HG02840 (cell line): ENCODE data around the gene PPP1R11.
"Not testable (repeated sequence)": the region's sequence is repeated elsewhere in the genome, so short reads cannot be mapped to it uniquely, and the experiment has no call there.

Experiments used
- ATAC-seq: cut with Tn5 transposase; IDR thresholded peaks from one replicate; pipeline ENCODE4 v1.9.1; 2021; ENCODE audit warnings: mild to moderate bottlenecking, moderate library complexity, moderate number of reproducible peaks; ENCODE audit not compliant: unreplicated experiment, low FRiP score

The PPP1R11 gene

DNA sequence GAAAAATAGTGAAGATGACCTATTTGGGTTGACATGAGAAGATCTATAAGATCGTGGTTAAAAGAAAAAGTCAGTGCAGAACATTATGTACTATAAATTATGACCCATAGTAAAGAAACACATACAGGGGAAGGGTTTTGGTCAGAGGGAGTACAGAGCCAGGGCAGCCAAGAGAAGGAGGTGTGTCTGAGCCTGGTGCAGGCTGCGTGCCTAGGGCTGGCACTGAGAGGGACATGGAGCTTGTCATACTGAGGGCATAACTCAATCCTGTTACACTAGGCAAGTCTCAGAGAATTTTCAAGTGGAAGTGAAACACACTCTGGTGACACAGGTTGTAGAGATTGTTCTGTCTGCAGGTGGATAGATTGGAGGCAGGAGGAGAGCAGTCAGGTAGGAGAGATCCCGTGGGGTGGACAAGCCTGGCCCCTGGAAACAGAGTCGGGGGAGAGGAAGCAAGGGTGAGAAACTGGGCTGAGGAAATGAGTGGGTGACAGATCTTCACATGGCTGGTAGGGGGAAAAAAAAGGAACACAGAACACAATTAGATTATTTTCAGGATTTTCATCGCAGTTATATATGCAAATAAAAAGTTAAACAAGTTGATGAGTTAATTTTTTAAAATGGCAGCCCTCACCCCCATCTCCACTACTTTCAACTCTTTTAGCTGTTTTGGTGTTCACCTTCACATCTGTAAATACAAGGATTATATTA is 27.1 kb downstream of the PPP1R11 start:
- no peak for ATAC-seq

DNA sequence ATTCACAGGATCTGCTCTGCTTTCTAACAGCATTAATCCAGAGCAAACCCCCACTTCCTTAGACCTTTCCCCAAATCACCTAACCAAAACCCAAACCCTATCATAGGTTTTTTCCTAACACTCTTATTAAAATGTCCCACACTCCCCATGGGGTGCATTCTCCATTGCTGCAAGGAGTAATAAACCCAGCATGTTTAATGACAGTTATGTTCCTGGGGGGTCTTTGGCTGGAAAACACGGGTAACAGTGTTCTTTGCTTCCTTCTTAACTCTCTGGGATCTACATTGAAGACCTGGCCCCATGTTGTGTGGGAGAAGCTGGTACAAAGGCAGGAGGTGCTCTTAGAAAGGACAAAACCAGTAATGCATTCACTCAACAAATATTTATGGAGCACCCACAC is 29.8 kb downstream of the PPP1R11 start:
- ATAC-seq: no peak

DNA sequence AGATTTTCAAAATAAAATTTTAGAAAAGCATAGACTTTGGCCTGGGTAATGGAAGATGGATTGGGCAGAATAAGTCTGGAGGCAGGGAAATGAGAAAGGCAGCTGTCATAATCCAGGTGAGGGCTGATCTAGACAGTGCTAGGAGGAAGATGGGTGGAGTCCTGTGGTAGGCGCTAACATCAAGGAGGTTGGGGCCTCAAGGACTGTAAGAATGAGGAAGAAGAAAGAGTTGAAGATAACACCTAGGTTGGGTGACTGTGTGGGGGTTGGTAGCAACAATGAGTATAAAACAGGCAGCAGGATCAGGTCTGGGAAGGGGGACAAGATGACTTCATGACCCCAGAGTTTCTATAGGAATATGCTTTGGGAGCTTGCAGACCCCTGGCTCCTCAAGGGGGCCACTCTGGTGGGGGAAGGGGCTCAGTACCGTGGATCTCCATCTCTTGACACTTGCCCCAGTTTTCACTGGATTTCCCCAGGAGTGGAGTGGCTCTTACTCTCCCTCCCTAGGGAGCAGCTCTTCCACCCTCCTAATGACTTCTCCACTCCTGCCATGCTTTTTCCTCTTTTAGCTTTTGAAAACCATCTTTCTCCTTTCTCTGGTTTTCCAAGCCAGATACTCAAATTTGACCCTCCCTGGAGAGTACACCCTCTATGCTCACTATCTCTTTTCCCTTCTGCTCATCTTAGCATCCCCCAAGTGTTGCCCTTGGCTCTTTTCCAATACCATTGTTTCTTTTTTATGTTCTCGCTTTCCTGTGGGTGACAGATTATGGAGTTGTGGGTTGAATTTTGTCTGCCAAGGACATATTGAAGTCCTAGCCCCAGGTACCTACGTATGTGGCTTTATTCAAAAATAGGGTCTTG is 31.1 kb downstream of the PPP1R11 start:
- no peak for ATAC-seq

DNA sequence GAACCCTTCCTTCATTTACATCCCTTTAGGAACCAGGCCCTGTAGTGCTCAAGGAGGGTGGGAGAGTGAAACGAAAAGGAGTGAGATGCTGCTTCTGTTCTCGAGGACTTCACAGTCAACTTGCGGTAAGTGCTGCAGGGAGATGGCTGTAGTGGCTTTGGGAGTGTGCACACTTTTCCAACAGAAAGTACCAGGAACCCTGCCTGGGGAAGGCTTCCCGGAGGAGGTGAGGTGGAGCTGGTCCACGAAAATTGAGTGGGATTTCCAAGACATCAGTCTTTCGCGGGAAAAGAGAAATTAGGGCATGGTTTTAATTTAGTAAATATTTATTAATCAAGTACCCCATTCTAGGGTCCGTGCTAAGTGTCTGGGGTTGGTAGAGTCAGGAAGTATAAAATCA is 33.2 kb downstream of the PPP1R11 start:
- ATAC-seq: no peak

DNA sequence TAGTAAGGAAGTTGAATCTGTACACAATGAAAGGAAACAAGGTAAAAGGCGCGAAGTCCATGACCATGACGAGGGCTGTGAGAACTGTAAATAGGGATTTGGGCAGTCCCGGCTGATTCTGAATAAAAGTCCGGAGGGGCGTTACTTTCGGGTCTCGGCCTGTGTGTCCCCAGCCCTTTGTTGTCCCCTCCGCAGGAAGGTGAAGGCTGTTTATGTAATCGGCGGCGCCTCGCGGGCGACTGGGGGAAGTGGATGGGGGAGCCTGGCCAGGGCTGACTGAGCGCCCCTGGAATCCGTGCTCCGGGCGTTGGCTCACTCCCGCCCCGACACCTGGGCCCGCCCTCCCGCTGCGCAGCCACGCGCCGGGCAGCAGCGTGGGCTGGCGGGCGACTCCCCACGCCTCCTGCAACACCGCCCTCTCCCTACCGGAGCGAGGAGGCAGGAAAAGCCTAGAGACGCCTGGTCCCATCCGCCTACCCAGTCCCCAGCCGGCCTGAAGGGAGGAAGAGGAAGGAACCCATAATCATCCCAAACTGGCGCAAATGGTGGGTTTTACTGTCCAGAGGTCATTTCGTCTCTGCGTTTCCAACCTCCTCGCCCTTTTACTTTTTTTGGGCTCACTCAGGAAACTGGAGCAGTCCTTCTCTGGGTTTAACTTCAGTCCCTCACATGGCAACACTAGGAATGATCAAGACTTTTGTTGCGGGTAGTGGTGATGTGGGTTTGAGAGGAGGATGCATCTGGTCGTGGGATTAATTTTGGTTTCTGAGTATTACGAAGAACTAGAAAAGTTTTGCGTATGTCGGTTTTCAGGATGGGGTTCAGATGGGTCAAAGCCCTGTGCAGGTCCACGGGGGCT is 33.8 kb downstream of the PPP1R11 start:
- no peak for ATAC-seq

DNA sequence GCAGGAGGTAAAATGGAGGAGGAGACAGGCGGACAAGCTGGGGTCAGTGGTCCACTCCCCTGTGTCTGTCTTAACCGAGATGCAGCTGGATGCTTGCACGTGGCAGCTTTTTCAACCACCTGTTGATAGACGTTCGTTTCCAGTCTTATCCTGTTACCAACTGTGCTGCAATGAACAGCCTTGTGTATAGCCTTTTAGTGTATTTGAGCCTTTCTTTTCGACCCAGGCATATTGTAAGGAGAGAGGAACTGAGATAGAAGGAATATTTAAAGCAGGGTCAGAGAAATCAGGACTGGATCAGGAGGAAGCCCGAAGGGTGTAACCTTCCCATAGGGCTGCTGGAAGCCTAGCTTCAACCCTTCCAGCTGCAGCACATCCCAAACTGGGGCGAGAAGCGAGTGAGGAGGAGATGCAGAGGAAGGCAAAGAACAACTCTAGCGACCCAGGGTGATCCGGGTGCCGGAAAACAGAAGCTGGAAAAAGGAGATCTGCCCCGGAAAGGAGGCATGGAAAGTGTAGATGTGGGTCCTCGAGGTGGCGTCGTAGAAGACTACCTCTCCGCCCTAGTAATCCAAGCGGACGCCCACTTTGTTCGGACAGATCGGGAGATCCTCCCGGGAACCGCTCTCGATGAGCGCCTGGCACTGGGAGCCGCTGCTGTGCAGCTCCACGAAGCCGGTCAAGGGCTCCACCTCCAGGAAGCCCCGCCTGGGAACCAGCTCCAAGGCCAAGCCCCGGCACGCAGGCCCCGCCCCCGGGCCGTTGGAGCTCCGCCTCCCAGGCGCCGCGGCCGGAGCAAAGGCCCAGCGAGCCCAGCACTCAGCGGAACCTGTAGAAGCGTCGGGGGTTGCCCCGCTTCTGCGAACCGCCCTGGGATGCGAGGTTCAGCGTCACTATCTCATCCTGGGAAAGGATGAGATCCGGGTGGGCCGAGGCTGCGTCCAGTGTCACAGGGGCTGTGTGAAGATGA is 34.7 kb downstream of the PPP1R11 start:
- no peak for ATAC-seq

DNA sequence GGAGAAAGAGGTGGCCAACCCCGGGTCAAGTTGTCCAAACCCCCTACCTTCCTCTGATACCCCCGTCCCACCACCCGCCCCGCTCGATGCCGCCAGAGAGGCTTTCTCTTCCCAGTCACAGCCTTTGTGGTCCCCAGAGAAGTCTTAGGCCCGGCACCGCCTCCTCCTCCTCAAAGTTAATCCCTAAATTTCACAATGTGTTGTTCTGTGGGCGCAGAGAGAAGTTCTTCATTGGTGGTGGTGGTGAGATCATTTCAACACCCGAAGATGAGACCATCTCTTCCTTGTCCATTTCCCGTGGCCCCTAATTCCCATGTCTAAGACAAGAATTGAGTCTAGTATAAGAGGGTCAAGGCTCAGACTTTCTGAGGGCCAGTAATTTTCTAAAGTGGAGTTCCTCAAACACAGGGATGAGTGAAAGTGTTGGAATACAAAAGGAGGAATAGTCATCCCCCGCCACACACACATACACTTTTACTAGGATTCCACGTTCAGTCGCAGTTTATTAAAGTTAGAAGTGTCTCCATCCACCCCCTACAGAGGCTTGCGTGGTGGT is 35.5 kb downstream of the PPP1R11 start:
- no peak for ATAC-seq

DNA sequence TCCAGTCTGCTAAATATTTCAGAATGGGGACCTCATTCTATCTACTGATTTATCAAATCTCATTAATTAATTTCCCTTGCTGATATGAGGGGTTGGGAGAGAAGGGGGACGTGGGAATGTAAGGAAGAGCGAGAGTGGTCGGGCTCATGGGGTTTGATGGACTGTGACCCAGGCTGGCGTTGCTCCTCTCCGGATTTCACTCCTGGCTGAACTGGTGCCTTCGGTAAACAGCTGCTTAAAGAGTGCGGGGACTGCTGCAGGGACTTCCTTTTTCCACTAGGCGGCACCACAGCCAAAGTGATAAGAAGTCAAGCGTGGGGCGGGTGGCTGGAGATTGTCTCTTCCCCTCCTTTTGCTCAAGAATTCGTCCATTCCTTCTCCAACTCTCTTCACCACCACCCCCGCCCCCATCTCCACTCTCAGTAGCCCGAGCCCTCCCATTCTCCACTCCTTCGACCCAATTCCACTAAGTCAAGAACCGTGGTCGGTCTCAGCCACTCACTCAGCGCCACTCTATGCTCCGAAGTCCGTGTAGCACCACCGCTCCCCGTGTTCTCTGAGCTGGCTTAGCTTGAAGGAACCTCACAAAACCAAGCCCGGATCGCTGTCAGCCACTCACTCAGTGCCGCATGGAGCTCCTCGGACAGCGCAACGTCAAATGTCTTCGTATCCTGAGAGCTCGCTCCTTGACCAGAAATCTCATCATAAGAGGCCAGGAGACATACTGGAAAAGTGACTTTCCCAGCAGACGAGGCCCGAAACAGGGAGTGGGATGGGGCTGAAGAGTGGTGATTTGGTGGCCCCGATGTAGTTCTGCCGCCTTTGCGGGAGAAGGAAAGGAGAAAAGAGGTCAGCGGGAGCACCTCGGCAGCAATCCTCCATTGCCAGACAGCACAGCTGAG is 36.2 kb downstream of the PPP1R11 start:
- ATAC-seq: peak; percentile 59

DNA sequence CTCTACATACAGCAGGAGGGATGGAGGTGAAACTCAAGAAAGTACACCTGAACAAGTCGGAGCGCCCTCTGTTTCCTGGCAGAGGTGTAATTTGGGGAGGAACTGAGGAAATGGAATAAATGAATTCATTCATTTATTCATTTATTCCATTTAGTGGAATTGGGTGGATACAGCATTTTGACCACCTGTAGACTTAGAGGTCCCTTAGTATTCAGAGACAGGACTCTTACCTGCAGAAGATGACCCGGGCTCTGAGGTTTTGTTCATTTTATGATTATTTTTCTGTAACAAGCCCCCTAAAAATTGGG is 36.8 kb downstream of the PPP1R11 start:
- ATAC-seq: no peak

DNA sequence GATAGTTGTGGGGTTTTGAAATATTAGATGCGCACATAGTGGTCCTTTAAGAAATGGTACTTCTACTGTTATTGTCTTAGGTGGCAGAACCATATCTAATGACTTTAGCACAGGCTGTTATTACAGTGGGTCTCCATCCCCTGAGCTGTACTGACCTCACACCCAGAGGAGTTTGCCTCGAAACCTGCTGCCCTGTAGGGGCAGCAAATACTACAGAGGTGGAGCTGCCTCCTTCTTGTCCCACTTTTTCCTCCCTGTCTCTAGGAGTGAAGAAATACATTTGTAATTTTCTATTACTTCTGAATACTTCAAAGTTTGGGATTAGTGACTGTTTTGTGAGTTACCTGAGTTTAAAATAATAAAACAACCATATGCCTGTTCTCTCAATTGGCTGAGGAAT is 37.7 kb downstream of the PPP1R11 start:
- no peak for ATAC-seq

DNA sequence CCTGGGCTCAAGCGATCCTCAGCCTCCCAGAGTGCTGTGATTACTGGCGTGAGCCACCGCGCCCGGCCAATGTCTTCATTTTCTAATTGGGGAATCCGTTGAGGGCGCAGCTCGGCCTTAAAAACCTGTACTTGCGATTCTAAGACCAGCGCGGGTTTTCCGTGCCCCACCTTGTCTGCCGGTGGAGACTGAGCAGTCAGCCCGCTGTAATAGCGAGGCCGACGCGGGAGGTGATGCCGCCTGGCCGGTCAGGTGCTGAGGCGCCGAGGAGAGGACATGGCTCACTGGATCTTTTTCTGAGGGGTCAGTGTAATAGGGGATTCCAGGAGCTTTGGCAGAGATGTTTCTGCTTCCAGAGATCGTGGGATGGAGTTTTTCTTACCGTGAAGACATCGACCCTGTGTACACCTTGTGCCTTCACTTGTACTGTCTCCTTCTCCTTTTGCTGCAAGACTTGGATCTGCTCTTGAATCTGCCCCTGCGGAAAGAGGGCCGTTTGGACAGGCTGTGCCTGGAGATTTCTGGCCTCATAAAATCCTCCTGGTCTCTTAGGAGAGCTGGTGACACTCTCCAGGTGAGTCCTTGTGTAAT is 44.4 kb downstream of the PPP1R11 start:
- no peak for ATAC-seq

DNA sequence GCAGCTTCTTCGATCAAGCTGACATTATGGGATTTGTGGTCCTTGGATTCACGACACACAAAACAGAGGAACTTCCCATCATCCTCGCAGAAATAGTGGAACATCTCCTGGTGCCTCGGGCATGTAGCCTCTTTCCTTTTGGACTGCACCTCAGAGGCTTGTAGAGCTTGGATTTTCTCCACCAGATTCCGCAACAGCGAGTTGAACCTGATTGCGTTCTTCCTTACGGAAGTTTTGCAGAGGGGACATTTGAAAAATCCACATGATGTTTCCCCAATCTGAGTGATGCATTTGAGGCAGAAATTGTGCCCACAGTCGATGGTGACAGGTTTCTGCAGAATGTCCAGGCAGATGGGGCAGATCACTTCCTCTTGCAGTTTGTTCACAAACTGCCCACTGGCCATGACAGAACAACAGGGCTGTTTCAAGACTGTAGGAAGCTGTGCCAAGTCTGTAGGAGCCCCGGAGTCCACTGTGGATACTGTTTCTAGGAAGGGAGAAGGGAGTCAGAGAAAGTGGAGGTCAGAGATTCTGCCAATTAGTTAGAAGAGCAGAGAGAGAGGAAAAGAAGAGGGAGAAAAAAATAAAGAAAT is 45.5 kb downstream of the PPP1R11 start:
- no peak for ATAC-seq

DNA sequence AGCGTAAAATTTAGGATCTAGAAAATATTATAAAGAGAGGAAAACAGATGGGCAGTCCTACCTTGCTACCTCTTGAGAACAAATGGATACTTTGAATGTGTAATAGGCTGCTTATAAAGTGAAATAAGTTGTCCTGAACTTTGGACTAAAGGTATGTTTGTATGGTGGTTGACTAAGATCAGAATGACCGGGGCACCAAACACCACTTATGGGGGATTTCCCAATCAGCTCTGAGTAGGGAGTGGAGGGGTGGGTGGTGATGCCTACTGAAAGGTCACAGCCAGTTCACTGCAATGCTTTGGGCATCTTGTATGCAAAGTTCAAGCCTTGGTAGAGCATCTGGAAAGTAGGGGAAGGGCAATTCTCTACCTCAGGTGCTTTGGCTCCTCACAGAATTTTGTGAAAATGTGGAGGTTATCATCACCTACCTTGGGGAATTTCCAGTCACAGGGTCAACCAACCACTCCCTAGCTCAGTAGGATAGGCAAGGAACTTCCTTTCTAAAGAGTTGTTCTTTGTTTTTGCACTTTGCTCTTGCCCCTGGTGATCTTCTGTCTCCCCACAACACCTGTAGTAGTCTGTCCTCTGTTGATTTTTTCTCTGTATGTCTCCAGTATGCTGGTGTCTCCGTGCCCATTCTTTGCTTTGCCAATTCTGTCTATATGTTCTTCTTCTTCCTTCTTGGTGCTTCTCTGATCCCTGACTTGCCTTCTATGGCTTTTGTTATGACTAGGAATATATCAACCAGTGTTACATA is 46.2 kb downstream of the PPP1R11 start, which contains the start of gene TRIM31:
Gene TRIM31 (minus strand): TSS at position 88 of the 757 bp plus-strand sequence. CDS start 285 bp downstream, outside the sequence.
- no peak for ATAC-seq

DNA sequence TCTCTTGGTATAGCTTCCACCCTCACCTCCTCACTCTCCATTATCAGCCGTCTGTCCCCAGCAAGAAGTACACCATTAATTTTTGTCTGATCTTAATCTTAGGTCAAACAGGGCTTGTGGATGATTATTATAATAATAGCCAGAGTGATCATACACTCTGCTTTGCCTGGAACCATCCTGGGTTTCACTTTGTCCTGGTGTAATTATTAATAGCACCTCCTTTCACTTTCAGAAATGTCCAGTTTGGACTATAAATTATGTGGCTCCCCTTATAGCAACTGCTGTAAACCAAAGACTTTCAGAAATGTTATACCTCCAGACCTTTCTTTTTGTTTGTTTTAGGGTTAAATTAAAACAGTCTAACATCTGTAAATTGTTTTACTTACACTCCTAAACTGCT is 46.8 kb downstream of the PPP1R11 start:
- ATAC-seq: no peak

DNA sequence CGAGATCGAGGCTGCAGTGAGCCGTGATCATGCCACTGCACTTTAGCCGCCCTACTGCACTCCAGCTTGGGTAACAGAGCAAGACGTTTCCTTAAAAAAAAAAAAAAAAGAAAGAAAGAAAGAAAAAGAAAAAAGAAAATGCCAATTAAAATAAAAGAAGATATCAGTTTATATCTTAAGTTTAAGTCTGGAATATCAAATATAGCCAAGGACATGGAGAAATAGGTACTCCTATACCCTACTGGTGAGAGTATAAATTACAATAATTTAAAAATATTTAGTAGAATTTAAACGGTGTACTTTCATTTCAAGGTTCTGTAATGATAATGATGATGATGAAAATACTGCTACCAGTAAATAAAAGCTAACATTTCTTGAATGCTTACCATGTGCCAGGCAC is 49.7 kb downstream of the PPP1R11 start:
- ATAC-seq: no peak

DNA sequence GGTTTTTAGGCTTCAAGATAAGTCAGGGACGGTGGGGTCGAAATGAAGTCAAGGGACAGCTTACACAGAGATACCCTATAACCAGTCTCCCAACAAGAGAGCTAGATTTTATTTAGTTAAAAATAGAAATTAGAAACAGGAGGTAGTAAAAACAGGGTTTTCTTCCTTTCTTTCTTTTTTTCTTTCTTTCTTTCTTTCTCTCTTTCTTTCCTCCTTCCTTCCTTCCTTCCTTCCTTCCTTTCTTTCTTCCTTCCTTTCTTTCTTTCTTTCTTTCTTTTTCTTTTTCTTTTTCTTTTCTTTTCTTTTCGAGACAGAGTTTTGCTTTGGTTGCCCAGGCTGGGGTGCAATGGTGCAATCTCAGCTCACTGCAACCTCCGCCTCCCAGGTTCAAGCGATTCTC is 51.7 kb downstream of the PPP1R11 start:
- not testable (repeated sequence) for ATAC-seq
